Measurements from ENCODE around the gene OR51B4.
"Not testable (repeated sequence)": the region's sequence is repeated elsewhere in the genome, so short reads cannot be mapped to it uniquely, and the experiment has no call there.

Gene OR51B4

DNA sequence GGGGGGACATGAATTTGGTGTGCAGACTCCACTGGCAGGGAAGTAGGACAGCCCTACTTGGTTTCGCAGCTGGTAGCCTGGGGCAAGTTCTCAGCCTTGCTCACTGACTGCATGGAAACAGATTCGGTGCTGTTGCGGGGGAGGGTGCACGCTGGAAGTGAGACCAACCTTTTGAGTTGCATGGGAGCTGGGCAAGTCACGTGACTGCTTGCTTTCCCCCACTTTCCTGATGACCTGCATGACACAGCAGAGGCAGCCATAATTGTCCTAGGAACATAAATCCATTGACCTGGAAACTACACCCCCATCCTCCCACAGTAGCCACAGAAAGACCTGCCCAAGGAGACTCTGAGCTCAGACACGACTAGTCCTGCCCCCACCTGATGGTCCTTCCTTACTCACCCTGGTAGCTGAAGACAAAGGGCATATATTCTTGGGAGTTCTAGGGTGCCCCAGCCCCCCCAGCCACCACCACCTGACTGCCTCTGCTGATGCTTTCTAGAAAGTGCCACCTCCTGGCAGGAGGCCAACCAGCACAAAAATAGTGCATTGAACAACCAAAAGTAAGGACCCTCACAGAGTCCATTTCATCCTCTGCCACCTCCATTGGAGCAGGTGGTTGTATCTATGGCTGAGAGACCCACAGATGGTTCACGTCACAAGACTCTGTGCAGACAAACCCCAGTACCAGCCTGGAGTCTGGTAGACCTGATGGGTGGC is 43.0 kb downstream of the OR51B4 start:
- H3K4me3 ChIP-seq (ENCODE audit: low read depth, low read length), result no peak overlapping the region
- no peak for DNase-seq (ENCODE audit: low read depth)
- TF ChIP-seq, protein P1, sequence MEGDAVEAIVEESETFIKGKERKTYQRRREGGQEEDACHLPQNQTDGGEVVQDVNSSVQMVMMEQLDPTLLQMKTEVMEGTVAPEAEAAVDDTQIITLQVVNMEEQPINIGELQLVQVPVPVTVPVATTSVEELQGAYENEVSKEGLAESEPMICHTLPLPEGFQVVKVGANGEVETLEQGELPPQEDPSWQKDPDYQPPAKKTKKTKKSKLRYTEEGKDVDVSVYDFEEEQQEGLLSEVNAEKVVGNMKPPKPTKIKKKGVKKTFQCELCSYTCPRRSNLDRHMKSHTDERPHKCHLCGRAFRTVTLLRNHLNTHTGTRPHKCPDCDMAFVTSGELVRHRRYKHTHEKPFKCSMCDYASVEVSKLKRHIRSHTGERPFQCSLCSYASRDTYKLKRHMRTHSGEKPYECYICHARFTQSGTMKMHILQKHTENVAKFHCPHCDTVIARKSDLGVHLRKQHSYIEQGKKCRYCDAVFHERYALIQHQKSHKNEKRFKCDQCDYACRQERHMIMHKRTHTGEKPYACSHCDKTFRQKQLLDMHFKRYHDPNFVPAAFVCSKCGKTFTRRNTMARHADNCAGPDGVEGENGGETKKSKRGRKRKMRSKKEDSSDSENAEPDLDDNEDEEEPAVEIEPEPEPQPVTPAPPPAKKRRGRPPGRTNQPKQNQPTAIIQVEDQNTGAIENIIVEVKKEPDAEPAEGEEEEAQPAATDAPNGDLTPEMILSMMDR (IDR thresholded peaks at IDR 0.05; ENCODE audit: low read depth, low read length, missing control alignments), result no peak

DNA sequence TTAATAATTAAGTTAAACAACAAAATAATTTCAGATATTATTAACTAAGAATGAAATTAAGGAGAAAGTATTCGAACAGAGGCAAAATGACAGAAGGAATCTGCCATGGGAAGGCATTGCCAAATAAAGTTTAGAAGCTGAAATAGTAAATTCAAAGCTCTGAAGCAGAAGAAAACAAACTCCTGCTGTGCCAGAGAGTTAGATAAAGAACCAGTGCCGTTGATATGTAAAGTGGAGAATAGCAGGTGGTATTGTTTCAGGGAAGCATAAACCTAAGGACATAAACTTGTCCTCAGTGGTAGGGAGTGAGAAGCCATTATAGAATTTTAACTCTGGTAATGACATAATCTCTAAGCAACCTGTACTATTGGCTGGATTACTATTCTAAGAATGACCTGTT is 44.5 kb downstream of the OR51B4 start:
- no peak overlapping the region for H3K4me3 ChIP-seq (ENCODE audit: low read depth, low read length)
- TF ChIP-seq, protein P1 (IDR thresholded peaks at IDR 0.05; ENCODE audit: low read depth, low read length, missing control alignments), result no peak
- DNase-seq (ENCODE audit: low read depth), result no peak

DNA sequence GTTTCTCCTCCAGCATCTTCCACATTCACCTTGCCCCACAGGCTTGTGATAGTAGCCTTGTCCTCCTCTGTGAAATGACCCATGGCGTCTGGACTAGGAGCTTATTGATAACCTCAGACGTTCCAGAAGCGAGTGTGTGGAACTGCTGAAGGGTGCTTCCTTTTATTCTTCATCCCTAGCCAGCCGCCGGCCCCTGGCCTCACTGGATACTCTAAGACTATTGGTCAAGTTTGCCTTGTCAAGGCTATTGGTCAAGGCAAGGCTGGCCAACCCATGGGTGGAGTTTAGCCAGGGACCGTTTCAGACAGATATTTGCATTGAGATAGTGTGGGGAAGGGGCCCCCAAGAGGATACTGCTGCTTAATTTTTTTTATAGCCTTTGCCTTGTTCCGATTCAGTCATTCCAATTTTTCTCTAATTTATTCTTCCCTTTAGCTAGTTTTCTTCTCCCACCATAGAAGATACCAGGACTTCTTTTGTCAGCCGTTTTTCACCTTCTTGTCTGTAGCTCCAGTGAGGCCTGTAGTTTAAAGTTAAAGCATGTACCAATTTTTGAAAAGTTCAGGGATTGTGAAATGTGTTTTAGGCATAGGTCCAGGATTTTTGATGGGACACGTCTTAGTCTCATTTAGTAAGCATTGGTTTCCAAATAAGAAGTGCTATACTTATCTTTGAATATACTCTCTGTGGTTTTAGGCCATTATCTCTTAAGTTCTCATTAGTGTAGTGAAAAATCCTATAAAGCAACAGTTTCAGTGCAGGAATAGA is 46.9 kb downstream of the OR51B4 start, which contains the start of gene HBG2:
HBG2 (minus strand) TSS at position 136 of the 768 bp plus-strand sequence; CDS start at position 83, 53 bp downstream.
- H3K4me3 ChIP-seq (ENCODE audit: low read depth, low read length); DNase-seq (ENCODE audit: low read depth): not testable (repeated sequence)

DNA sequence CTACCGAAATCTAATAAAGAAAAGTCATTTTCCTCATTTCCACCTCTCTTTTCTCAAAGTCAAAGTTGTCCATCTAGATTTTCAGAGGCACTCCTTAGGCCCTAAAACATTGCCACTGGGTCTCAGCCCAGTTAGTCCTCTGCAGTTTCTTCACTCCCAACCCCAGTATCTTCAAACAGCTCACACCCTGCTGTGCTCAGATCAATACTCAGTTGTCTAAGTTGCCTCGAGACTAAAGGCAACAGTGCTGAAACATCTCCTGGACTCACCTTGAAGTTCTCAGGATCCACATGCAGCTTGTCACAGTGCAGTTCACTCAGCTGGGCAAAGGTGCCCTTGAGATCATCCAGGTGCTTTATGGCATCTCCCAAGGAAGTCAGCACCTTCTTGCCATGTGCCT is 47.7 kb downstream of the OR51B4 start:
- DNase-seq (ENCODE audit: low read depth); H3K4me3 ChIP-seq (ENCODE audit: low read depth, low read length): not testable (repeated sequence)

DNA sequence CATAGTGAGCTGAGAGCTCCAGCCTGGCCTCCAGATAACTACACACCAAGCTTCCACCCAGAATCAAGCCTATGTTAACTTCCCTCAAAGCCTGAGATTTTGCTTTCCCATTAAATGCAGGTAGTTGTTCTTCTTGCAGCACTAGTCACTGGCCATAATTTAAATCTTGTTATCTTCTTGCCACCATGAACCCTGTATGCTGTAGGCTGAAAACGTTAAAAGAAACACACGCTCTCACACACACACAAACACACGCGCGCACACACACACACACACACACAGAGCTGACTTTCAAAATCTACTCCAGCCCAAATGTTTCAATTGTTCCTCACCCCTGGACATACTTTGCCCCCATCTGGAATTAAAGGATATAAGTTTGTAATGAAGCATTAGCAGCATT is 48.3 kb downstream of the OR51B4 start:
- DNase-seq (ENCODE audit: low read depth); H3K4me3 ChIP-seq (ENCODE audit: low read depth, low read length): not testable (repeated sequence)

DNA sequence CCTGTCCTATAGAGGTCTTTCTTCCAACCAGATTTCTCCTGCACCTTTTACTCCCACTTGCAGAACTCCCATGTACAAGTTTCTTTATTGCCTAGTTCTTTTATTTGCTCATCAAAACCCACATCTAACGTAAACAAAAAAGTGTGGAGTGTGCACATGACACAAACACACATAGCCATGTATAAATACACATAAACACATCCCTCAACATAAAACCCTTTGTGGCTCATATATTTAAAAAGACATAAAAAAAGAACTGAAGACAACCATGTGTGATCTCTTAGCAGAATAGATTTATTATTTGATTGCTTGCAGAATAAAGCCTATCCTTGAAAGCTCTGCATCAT is 48.9 kb downstream of the OR51B4 start:
- no peak overlapping the region for H3K4me3 ChIP-seq (ENCODE audit: low read depth, low read length)
- TF ChIP-seq, protein P1 (IDR thresholded peaks at IDR 0.05; ENCODE audit: low read depth, low read length, missing control alignments), result no peak
- no peak for DNase-seq (ENCODE audit: low read depth)

DNA sequence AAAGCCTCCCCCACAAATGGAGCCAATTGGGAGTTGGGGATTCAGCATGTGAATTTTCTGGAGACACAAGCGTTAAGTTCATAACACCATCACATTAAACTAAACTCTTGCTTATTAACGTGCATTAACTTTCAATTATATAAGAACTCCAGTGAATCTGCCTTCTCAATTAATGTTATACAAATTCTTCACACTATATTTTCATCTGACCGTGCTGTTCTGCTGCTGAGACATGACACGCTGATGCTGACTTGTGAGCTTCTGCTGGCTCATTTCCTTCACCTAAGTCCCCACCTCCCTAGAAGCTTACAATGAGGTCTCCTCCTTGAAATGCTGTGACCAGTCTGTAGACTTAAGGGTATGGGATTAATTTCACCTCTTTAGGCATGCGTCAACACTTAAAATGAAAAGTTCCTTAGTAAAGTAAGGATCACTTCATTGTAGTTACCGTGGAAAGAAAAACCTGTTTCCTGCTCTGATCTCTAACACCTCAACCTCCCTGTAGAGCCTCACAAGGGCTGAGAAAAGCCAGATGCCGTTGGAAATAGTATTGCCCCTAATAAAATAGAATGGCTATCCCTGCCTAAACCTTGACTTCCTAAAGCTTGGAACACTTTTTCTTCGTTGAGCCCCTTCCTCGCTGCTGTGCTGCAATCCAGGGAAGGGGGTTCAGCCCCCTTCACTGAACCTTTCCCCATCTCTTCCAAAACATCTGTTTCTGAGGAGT is 49.4 kb downstream of the OR51B4 start:
- no peak overlapping the region for H3K4me3 ChIP-seq (ENCODE audit: low read depth, low read length)
- TF ChIP-seq, protein P1 (IDR thresholded peaks at IDR 0.05; ENCODE audit: low read depth, low read length, missing control alignments), result no peak
- DNase-seq (ENCODE audit: low read depth), result no peak

DNA sequence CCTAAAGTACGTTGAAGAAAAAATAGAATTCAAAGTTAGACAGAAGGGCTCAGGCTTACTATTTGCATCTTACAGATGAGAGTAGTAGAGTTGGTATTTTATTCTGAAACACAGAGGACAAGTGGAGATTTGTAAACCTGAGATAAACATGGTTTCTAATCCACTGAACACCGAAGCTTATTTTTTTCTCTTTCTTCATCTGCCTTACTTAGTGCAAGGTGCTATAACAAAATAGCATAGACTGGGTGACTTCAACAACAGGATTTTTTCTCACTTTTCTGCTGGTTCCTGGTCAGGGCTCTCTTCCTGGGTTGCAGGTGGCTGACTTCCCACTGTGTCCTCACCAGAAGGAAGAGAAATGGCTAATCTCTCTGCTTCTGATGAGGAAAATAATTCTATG is 50.0 kb downstream of the OR51B4 start:
- no peak for DNase-seq (ENCODE audit: low read depth)
- TF ChIP-seq, protein P1 (IDR thresholded peaks at IDR 0.05; ENCODE audit: low read depth, low read length, missing control alignments), result no peak
- no peak overlapping the region for H3K4me3 ChIP-seq (ENCODE audit: low read depth, low read length)

Measured in GM12864 (cell line).